ENCODE results near the gene OTC.

DNA sequence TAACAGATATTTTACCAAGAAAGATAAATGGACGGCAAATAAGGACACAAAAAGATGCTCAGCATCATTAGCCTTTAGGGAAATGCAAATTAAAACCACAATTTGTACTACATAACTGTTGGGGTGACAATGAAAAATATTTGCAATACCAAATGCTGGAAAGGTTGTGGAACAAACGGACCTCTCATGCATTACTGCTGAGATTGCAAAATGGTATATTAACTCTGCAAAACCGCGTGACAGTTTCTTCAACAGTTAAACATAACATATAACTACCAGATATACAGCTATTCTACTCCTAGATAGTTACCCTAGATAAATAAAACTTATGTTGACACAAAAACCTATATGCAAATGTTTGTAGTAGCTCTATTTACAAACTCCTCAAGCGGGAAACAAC is 6.3 kb upstream of the OTC start:
- TF ChIP-seq, protein P1, sequence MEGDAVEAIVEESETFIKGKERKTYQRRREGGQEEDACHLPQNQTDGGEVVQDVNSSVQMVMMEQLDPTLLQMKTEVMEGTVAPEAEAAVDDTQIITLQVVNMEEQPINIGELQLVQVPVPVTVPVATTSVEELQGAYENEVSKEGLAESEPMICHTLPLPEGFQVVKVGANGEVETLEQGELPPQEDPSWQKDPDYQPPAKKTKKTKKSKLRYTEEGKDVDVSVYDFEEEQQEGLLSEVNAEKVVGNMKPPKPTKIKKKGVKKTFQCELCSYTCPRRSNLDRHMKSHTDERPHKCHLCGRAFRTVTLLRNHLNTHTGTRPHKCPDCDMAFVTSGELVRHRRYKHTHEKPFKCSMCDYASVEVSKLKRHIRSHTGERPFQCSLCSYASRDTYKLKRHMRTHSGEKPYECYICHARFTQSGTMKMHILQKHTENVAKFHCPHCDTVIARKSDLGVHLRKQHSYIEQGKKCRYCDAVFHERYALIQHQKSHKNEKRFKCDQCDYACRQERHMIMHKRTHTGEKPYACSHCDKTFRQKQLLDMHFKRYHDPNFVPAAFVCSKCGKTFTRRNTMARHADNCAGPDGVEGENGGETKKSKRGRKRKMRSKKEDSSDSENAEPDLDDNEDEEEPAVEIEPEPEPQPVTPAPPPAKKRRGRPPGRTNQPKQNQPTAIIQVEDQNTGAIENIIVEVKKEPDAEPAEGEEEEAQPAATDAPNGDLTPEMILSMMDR (IDR thresholded peaks at IDR 0.05): no peak
- TF ChIP-seq POLR2AphosphoS5 (IDR thresholded peaks at IDR 0.05): no peak
- TF ChIP-seq EP300 (IDR thresholded peaks at IDR 0.05): no peak
- TF ChIP-seq POLR2A (IDR thresholded peaks at IDR 0.05): no peak

Data from stomach (tissue), 4 donors.